ENCODE results near the gene DNASE1L3. TPM values are rescaled to one million over a fixed set of nuclear protein-coding genes. Genes with fewer than 3 reads are reported as not detected.

DNASE1L3 gene
- polyA plus RNA-seq, 2 of the 4 experiments (the other 2 are of a cell fraction), result 0.19 TPM; not detected in 1

DNA sequence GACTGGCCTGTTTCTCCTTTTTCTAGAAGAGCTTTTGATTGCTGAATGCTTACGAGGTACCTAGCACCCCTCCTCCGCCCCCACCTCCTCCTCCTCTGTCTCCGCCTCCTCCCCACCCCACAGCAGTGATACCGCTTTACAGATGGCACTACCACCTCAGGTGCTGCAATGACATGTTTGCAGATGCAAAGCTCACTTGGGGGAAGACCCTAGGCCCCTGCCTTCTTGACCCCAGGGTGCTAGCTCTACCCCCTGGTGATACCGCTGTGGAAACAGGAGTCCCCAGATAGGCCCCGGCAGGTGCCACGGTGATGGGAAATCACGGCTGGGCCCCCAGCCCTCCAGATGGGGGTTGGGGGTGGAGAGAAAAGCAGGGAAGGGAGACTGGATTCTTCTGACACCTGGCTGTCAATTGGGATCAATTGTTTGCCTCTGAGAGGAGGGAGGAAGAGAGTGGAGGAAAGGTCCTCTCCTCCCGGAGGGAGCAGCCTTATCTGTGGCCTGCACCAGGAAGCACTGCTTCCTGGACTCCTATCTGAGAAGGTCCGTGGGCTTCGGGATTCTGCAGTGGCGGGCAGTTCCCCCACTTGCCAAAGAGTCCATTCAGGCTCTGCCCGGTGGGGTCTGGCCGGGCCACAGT is 37.6 kb downstream of the DNASE1L3 start:
- H3K4me1 ChIP-seq, result peaks cover 94% of the 10 kb centered on the region
- TF ChIP-seq POLR2AphosphoS2 (conservative IDR thresholded peaks at IDR 0.05; ENCODE audit: low read length), result 0 out of 2 replicates have a peak, but pooled peaks have one; percentile 36
- TF ChIP-seq JUNB (IDR thresholded peaks at IDR 0.05), result no peak
- no peak for TF ChIP-seq POLR2A (IDR thresholded peaks at IDR 0.05; ENCODE audit: low read length)
- TF ChIP-seq, protein P1, sequence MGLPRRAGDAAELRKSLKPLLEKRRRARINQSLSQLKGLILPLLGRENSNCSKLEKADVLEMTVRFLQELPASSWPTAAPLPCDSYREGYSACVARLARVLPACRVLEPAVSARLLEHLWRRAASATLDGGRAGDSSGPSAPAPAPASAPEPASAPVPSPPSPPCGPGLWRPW (IDR thresholded peaks at IDR 0.05), result no peak
- TF ChIP-seq JUN (IDR thresholded peaks at IDR 0.05), result no peak
- 0 out of 3 replicates have a peak overlapping the region, but pooled peaks have one; percentile 56 for H3K4me2 ChIP-seq
- ATAC-seq, result no peak
- no peak for FAIRE-seq
- CTCF ChIA-PET, result interaction anchor here (0.8 to 2.5 kb wide), 12 partner anchors 8 to 221 kb away, joined by 3 to 12 read pairs (median 4); partner anchors contain the start of gene RPP14
- H3K4me3 ChIP-seq, result no peak overlapping the region
- DNase-seq (ENCODE audit: low read depth in 1 of 2, low spot score in 1 of 2), result no peak
- POLR2A ChIA-PET, result interaction anchor here (0.5 kb wide), 1 partner anchor 139 kb away, joined by 3 read pairs; no protein-coding TSS in a partner anchor
- WGBS (ENCODE audit: missing lambda C conversion rate), result 68% methylated on average over 8 of the region's 14 CpGs
- H3K27ac ChIP-seq, result peak overlapping the region; percentile 74 to 98; a peak in 4 of 6 replicates
- no peaks in the 10 kb centered on the region for H3K9me3 ChIP-seq

DNA sequence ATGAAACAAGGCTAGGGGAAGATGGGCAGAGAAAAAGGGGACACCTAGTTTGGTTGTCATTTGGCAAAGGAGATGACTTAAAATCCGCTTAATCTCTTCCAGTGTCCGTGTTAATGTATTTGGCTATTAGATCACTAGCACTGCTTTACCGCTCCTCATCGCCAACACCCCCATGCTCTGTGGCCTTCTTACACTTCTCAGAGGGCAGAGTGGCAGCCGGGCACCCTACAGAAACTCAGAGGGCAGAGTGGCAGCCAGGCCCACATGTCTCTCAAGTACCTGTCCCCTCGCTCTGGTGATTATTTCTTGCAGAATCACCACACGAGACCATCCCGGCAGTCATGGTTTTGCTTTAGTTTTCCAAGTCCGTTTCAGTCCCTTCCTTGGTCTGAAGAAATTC is 39.6 kb downstream of the DNASE1L3 start:
- Histone ChIP-seq H3K4me2 (no peak overlapping the region), H3K27ac (peak overlapping the region in 1 of 2 experiments; percentile 98; a peak in 3 of 6 replicates), H3K4me3 (no peak overlapping the region), H3K9me3 (no peaks in the 10 kb centered on the region), H3K4me1 (peaks cover 95% of the 10 kb centered on the region)
- no peak for ATAC-seq
- 89% methylated on average over 9 of the region's 9 CpGs for WGBS (ENCODE audit: missing lambda C conversion rate)
- DNase-seq (ENCODE audit: low read depth in 1 of 2, low spot score in 1 of 2), result no peak
- no peak for FAIRE-seq
- POLR2A ChIA-PET, result interaction anchor here (0.6 kb wide), 1 partner anchor 13 kb away, joined by 4 read pairs; no protein-coding TSS in a partner anchor
- TF ChIP-seq, protein P2, sequence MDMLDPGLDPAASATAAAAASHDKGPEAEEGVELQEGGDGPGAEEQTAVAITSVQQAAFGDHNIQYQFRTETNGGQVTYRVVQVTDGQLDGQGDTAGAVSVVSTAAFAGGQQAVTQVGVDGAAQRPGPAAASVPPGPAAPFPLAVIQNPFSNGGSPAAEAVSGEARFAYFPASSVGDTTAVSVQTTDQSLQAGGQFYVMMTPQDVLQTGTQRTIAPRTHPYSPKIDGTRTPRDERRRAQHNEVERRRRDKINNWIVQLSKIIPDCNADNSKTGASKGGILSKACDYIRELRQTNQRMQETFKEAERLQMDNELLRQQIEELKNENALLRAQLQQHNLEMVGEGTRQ (IDR thresholded peaks at IDR 0.05), result no peak
- CTCF ChIA-PET, result no interaction called here

DNA sequence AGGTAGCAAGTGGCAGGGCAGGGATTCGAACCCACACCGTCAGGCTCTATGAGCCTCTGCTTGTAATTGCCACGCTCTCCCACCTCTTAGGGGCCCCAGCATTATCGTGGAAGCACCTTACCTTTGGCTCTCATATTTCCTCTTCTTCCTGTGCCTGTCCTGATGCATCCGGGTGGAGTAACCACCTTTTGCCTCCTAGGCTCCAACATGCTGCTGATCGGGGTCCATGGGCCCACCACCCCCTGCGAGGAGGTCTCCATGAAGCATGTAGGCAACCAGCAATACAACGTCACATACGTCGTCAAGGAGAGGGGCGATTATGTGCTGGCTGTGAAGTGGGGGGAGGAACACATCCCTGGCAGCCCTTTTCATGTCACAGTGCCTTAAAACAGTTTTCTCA is 40.4 kb downstream of the DNASE1L3 start:
- no peak for ATAC-seq
- H3K27ac ChIP-seq, result peak overlapping the region in 1 of 2 experiments; percentile 98; a peak in 3 of 6 replicates
- TF ChIP-seq HOXB13 (CRISPR knock-in tag; IDR thresholded peaks at IDR 0.05; ENCODE audit: low read depth), result no peak
- TF ChIP-seq HEYL (CRISPR knock-in tag; IDR thresholded peaks at IDR 0.05), result no peak
- TF ChIP-seq SMC3 (IDR thresholded peaks at IDR 0.05), result no peak
- TF ChIP-seq EHF (CRISPR knock-in tag; IDR thresholded peaks at IDR 0.05), result no peak
- TF ChIP-seq, protein P3, sequence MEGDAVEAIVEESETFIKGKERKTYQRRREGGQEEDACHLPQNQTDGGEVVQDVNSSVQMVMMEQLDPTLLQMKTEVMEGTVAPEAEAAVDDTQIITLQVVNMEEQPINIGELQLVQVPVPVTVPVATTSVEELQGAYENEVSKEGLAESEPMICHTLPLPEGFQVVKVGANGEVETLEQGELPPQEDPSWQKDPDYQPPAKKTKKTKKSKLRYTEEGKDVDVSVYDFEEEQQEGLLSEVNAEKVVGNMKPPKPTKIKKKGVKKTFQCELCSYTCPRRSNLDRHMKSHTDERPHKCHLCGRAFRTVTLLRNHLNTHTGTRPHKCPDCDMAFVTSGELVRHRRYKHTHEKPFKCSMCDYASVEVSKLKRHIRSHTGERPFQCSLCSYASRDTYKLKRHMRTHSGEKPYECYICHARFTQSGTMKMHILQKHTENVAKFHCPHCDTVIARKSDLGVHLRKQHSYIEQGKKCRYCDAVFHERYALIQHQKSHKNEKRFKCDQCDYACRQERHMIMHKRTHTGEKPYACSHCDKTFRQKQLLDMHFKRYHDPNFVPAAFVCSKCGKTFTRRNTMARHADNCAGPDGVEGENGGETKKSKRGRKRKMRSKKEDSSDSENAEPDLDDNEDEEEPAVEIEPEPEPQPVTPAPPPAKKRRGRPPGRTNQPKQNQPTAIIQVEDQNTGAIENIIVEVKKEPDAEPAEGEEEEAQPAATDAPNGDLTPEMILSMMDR (IDR thresholded peaks at IDR 0.05), result no peak
- TF ChIP-seq MAFK (IDR thresholded peaks at IDR 0.05; ENCODE audit: partially characterized antibody), result no peak
- TF ChIP-seq, protein P4, sequence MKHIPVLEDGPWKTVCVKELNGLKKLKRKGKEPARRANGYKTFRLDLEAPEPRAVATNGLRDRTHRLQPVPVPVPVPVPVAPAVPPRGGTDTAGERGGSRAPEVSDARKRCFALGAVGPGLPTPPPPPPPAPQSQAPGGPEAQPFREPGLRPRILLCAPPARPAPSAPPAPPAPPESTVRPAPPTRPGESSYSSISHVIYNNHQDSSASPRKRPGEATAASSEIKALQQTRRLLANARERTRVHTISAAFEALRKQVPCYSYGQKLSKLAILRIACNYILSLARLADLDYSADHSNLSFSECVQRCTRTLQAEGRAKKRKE (CRISPR knock-in tag; IDR thresholded peaks at IDR 0.05; ENCODE audit: low read depth), result no peak
- H3K9me3 ChIP-seq, result no peaks in the 10 kb centered on the region
- no peak for FAIRE-seq
- no peak overlapping the region for H3K4me2 ChIP-seq
- POLR2A ChIA-PET, result no interaction called here
- no peak for DNase-seq (ENCODE audit: low read depth in 1 of 2, low spot score in 1 of 2)
- 81% methylated on average over 11 of the region's 11 CpGs for WGBS (ENCODE audit: missing lambda C conversion rate)
- H3K4me3 ChIP-seq, result no peak overlapping the region
- H3K4me1 ChIP-seq, result peaks cover 95% of the 10 kb centered on the region
- CTCF ChIA-PET, result no interaction called here

DNA sequence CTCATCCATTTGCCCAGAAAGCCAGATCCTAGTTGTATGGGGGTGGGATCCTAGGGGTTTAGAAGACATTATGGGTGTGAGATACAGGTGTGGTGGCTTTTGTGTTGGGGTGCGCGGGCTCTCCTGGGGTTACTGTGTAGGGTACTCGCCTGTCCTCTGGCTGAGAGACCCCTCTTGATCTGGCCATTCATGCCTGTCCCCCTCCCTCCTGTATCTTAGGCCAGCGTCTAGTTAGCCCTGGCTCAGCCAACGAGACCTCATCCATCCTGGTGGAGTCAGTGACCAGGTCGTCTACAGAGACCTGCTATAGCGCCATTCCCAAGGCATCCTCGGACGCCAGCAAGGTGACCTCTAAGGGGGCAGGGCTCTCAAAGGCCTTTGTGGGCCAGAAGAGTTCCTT is 41.4 kb downstream of the DNASE1L3 start:
- no peak for FAIRE-seq
- no peak for ATAC-seq
- H3K4me1 ChIP-seq, result peaks cover 95% of the 10 kb centered on the region
- ChIA-PET POLR2A (no interaction called here), CTCF (no interaction called here)
- peak overlapping the region in 1 of 2 experiments; percentile 98; a peak in 3 of 6 replicates for H3K27ac ChIP-seq
- H3K4me2 ChIP-seq, result no peak overlapping the region
- no peaks in the 10 kb centered on the region for H3K9me3 ChIP-seq
- no peak overlapping the region for H3K4me3 ChIP-seq
- no peak for DNase-seq (ENCODE audit: low read depth in 1 of 2, low spot score in 1 of 2)
- WGBS (ENCODE audit: missing lambda C conversion rate), result 100% methylated on average over 2 of the region's 9 CpGs
- no peak for TF ChIP-seq POLR2A (IDR thresholded peaks at IDR 0.05; ENCODE audit: low read length)
- TF ChIP-seq TFCP2L1 (CRISPR knock-in tag; IDR thresholded peaks at IDR 0.05), result no peak
- TF ChIP-seq, protein P1 (IDR thresholded peaks at IDR 0.05), result no peak
- TF ChIP-seq HOXB5 (CRISPR knock-in tag; IDR thresholded peaks at IDR 0.05), result no peak
- TF ChIP-seq, protein P5, sequence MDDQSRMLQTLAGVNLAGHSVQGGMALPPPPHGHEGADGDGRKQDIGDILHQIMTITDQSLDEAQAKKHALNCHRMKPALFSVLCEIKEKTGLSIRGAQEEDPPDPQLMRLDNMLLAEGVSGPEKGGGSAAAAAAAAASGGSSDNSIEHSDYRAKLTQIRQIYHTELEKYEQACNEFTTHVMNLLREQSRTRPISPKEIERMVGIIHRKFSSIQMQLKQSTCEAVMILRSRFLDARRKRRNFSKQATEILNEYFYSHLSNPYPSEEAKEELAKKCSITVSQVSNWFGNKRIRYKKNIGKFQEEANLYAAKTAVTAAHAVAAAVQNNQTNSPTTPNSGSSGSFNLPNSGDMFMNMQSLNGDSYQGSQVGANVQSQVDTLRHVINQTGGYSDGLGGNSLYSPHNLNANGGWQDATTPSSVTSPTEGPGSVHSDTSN (IDR thresholded peaks at IDR 0.05), result no peak
- no peak for TF ChIP-seq RAD21 (conservative IDR thresholded peaks at IDR 0.05 in 1 of 2, IDR thresholded peaks at IDR 0.05 in 1 of 2)
- TF ChIP-seq, protein P6, sequence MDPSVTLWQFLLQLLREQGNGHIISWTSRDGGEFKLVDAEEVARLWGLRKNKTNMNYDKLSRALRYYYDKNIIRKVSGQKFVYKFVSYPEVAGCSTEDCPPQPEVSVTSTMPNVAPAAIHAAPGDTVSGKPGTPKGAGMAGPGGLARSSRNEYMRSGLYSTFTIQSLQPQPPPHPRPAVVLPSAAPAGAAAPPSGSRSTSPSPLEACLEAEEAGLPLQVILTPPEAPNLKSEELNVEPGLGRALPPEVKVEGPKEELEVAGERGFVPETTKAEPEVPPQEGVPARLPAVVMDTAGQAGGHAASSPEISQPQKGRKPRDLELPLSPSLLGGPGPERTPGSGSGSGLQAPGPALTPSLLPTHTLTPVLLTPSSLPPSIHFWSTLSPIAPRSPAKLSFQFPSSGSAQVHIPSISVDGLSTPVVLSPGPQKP (IDR thresholded peaks at IDR 0.05; ENCODE audit: low read depth, low read length), result no peak
- TF ChIP-seq GATA3 (IDR thresholded peaks at IDR 0.05; ENCODE audit: borderline replicate concordance), result no peak

Measured in A549 (cell line).